DOHH2 (cell line): ENCODE measurements around the gene GRK1.

ENCODE experiments used
- EZH2phosphoT487 ChIP-seq: fragments of 200-600 bp; sonication (generic); IDR thresholded peaks from 2 replicates; pipeline ENCODE4 v1.6.1; 2017; ENCODE audit warnings: borderline replicate concordance, mild to moderate bottlenecking, antibody characterized with exemption, low read length, moderate library complexity, mixed read lengths
- TF ChIP-seq, protein P1 (sequence below): fragments of 200-600 bp; sonication (generic); IDR thresholded peaks from one replicate; pipeline ENCODE4 v1.5.1; 2014; ENCODE audit warnings: antibody characterized with exemption, mild to moderate bottlenecking, low read depth, low read length; ENCODE audit not compliant: poor library complexity, severe bottlenecking

DNA sequence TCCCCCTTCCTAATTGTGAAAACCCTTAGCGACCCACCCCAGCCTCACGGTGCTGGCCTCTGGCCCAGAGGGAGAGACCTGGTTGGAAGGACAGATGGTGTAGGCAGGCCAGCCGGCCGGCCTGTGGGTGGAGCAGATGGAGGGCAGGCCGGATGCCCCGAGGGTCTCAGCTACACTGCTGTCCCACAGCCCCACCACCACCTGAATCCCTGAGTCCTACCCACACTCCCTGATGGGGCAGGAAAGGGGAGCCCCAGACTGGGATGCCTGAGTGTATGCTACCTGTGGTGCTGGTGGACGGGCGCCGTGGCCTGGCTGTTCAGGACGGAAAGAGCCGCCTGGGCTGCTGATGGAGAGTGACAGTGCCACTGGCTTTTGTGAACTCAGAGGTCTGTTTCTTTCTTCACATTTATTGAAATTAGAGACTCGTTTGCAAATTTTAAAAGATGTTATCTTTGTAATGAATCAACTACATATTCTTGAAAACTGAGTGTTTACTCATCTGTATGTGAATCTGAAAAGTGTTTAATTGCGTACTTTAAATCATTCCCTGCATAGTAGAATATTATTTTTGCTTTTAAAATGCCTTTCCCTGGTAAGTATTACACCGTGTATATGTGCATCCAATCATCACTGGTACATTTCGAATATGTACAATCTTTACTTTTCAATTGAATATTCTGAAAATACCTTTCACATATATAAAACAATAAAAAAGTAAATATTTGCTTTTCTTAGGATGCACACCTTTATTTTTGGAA is 46.8 kb upstream of the GRK1 start:
- TF ChIP-seq, protein P1, sequence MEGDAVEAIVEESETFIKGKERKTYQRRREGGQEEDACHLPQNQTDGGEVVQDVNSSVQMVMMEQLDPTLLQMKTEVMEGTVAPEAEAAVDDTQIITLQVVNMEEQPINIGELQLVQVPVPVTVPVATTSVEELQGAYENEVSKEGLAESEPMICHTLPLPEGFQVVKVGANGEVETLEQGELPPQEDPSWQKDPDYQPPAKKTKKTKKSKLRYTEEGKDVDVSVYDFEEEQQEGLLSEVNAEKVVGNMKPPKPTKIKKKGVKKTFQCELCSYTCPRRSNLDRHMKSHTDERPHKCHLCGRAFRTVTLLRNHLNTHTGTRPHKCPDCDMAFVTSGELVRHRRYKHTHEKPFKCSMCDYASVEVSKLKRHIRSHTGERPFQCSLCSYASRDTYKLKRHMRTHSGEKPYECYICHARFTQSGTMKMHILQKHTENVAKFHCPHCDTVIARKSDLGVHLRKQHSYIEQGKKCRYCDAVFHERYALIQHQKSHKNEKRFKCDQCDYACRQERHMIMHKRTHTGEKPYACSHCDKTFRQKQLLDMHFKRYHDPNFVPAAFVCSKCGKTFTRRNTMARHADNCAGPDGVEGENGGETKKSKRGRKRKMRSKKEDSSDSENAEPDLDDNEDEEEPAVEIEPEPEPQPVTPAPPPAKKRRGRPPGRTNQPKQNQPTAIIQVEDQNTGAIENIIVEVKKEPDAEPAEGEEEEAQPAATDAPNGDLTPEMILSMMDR: no peak
- no peak for TF ChIP-seq EZH2phosphoT487
